ENCODE measurements around the gene TAS1R3. TPM values are rescaled to one million over a fixed set of nuclear protein-coding genes. Genes with fewer than 3 reads are reported as not detected.

Gene TAS1R3
- polyA plus RNA-seq (2012; ENCODE audit: insufficient read length, low read depth): 1.1 TPM

DNA sequence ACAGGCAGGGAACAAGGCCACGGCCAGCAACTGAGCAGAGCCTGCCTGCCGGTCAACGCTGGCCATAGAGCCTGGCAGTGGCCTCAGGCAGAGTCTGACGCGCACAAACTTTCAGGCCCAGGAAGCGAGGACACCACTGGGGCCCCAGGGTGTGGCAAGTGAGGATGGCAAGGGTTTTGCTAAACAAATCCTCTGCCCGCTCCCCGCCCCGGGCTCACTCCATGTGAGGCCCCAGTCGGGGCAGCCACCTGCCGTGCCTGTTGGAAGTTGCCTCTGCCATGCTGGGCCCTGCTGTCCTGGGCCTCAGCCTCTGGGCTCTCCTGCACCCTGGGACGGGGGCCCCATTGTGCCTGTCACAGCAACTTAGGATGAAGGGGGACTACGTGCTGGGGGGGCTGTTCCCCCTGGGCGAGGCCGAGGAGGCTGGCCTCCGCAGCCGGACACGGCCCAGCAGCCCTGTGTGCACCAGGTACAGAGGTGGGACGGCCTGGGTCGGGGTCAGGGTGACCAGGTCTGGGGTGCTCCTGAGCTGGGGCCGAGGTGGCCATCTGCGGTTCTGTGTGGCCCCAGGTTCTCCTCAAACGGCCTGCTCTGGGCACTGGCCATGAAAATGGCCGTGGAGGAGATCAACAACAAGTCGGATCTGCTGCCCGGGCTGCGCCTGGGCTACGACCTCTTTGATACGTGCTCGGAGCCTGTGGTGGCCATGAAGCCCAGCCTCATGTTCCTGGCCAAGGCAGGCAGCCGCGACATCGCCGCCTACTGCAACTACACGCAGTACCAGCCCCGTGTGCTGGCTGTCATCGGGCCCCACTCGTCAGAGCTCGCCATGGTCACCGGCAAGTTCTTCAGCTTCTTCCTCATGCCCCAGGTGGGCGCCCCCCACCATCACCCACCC is at the start of gene TAS1R3:
Gene TAS1R3, plus strand, starts transcription at position 213 of the 898 bp plus-strand sequence. Its CDS starts 66 bp downstream, at position 279.
- TF ChIP-seq TAF1 (IDR thresholded peaks at IDR 0.05; ENCODE audit: borderline replicate concordance, insufficient read depth, low read length) (no peak), SIN3A (IDR thresholded peaks at IDR 0.05; ENCODE audit: borderline replicate concordance, insufficient read depth, low read length) (no peak), REST (IDR thresholded peaks at IDR 0.05; ENCODE audit: insufficient read depth in 1 of 2, low read depth in 2 of 2, low read length in 2 of 2) (no peak), POLR2AphosphoS5 (IDR thresholded peaks at IDR 0.05; ENCODE audit: low read depth, low read length) (no peak), FOXP2 (optimal IDR thresholded peaks at IDR 0.05; ENCODE audit: borderline replicate concordance, extremely low read depth, extremely low read length, insufficient read depth) (no peak)

DNA sequence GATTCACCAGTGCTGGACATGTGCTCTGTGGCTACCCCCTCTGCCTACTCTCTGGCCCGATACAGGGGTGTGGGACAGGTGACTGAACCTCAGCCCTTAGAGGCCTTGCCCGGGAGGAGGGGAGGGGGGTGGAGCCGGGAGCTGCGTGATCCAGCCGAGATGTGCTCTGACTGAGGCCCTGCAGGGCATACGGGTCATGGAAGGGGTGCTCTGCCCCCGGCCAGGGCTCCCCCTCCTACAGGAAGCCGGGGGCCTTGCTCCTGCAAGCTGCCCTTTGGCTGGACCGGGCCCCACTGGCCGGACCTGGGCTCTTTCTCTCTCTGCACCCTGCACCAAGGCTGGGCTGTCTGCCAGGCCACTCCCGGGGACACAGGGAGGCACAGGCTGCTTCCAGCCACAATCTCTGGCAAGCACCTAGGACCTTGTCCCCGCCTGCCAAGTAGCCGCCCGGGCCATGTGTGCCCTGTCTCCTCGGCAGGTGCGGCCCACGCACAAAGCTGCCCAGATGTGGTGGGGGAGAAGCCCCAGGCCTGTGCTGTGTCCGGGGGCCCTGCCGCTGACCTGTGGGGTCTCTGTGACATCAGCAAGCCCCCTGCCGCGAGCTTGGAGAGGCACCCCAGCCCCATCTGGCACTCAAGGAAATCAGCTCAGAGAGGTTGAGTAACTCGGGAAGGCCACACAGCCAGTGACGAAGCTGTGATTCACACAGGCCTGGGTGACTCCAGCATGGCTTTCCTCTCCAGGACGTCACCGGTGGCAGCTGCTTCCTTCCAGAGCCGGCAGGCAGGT is 49.4 kb upstream of the TAS1R3 start:
- TF ChIP-seq TAF1 (IDR thresholded peaks at IDR 0.05; ENCODE audit: borderline replicate concordance, insufficient read depth, low read length) (no peak), SIN3A (IDR thresholded peaks at IDR 0.05; ENCODE audit: borderline replicate concordance, insufficient read depth, low read length) (no peak), POLR2AphosphoS5 (IDR thresholded peaks at IDR 0.05; ENCODE audit: low read depth, low read length) (no peak), FOXP2 (optimal IDR thresholded peaks at IDR 0.05; ENCODE audit: borderline replicate concordance, extremely low read depth, extremely low read length, insufficient read depth) (no peak), REST (IDR thresholded peaks at IDR 0.05; ENCODE audit: insufficient read depth in 1 of 2, low read depth in 2 of 2, low read length in 2 of 2) (no peak)

- TF ChIP-seq POLR2AphosphoS5 (IDR thresholded peaks at IDR 0.05; ENCODE audit: low read depth, low read length): no peak
- no peak for TF ChIP-seq FOXP2 (optimal IDR thresholded peaks at IDR 0.05; ENCODE audit: borderline replicate concordance, extremely low read depth, extremely low read length, insufficient read depth)
- no peak for TF ChIP-seq REST (IDR thresholded peaks at IDR 0.05; ENCODE audit: insufficient read depth in 1 of 2, low read depth in 2 of 2, low read length in 2 of 2)
- TF ChIP-seq TAF1 (IDR thresholded peaks at IDR 0.05; ENCODE audit: borderline replicate concordance, insufficient read depth, low read length): no peak
- TF ChIP-seq SIN3A (IDR thresholded peaks at IDR 0.05; ENCODE audit: borderline replicate concordance, insufficient read depth, low read length): no peak
Measured at GRCh38 chr1:1282998-1283397, 48.1 kb upstream of the TAS1R3 start.

- TF ChIP-seq TAF1 (IDR thresholded peaks at IDR 0.05; ENCODE audit: borderline replicate concordance, insufficient read depth, low read length) (no peak), FOXP2 (optimal IDR thresholded peaks at IDR 0.05; ENCODE audit: borderline replicate concordance, extremely low read depth, extremely low read length, insufficient read depth) (no peak), SIN3A (IDR thresholded peaks at IDR 0.05; ENCODE audit: borderline replicate concordance, insufficient read depth, low read length) (no peak), REST (IDR thresholded peaks at IDR 0.05; ENCODE audit: insufficient read depth in 1 of 2, low read depth in 2 of 2, low read length in 2 of 2) (no peak), POLR2AphosphoS5 (IDR thresholded peaks at IDR 0.05; ENCODE audit: low read depth, low read length) (no peak)
Measured at GRCh38 chr1:1283821-1284220, 47.3 kb upstream of the TAS1R3 start.

Data from PFSK-1 (cell line).